Natural killer cell (primary cell): Measurements from ENCODE around the gene NGFR. TPM values are rescaled to one million over a fixed set of nuclear protein-coding genes. Genes with fewer than 3 reads are reported as not detected.
A peak's percentile ranks its signal among the peaks of the same experiment; 100 is the strongest.

Experiments used
- ATAC-seq, 3 donors: fragments of 150-1000 bp in 2 of 3; fragments of 200-7000 bp in 1 of 3; cut with Tn5 transposase; 1 replicate in 1 of 3; 2 replicates in 2 of 3; pipeline ENCODE4 v1.10.0; 2021; ENCODE audit warnings: mild to moderate bottlenecking in 2 of 3, moderate library complexity in 2 of 3
- DNase-seq, 2 donors: peaks; one replicate each; pipeline versions ENCODE4 v3.0.0 to v3.0.0-alpha.2; 2013 to 2021; ENCODE audit warnings: mixed read lengths in 1 of 2
- H3K27ac ChIP-seq: one replicate; pipeline ENCODE4 v1.5.1; 2013; ENCODE audit warnings: mild to moderate bottlenecking, low read length
- H3K27me3 ChIP-seq: one replicate; pipeline ENCODE4 v1.6.1; 2013; ENCODE audit warnings: low read length; ENCODE audit not compliant: control insufficient read depth, insufficient read depth
- H3K36me3 ChIP-seq: one replicate; pipeline ENCODE4 v1.6.1; 2013; ENCODE audit warnings: low read length; ENCODE audit not compliant: control insufficient read depth, insufficient read depth
- H3K4me1 ChIP-seq: one replicate; pipeline ENCODE4 v1.6.1; 2013; ENCODE audit warnings: low read length; ENCODE audit not compliant: control insufficient read depth, insufficient read depth
- H3K4me3 ChIP-seq: one replicate; pipeline ENCODE4 v1.5.1; 2013; ENCODE audit warnings: low read length
- H3K9me3 ChIP-seq: one replicate; pipeline ENCODE4 v1.6.1; 2013; ENCODE audit warnings: low read length; ENCODE audit not compliant: control insufficient read depth, insufficient read depth
- H3K27ac Mint-ChIP-seq, 2 donors: one replicate each; pipeline ENCODE4 v1.8.0; 2022; ENCODE audit warnings: mild to moderate bottlenecking in 2 of 2, mixed read lengths in 2 of 2, moderate library complexity in 1 of 2
- H3K27me3 Mint-ChIP-seq, 2 donors: one replicate each; pipeline ENCODE4 v1.8.0; 2022; ENCODE audit warnings: low read depth in 2 of 2, mixed read lengths in 2 of 2
- H3K36me3 Mint-ChIP-seq: one replicate; pipeline ENCODE4 v1.8.0; 2022; ENCODE audit warnings: mixed read lengths
- H3K4me1 Mint-ChIP-seq, 2 donors: one replicate each; pipeline ENCODE4 v1.8.0; 2022; ENCODE audit warnings: mixed read lengths in 2 of 2
- H3K4me3 Mint-ChIP-seq: one replicate; pipeline ENCODE4 v1.8.0; 2022; ENCODE audit warnings: mild to moderate bottlenecking, moderate library complexity, mixed read lengths
- H3K9me3 Mint-ChIP-seq, 2 donors: one replicate each; pipeline ENCODE4 v1.8.0; 2022; ENCODE audit warnings: mixed read lengths in 2 of 2
- WGBS: methylation state at CpG from one replicate; pipeline ENCODE4 v1.1.7; 2013; ENCODE audit warnings: missing lambda C conversion rate; ENCODE audit not compliant: insufficient coverage; 5-methylcytosine and 5-hydroxymethylcytosine counted together
- intact Hi-C: fragments of 100-400 bp; cut with micrococcal nuclease; formaldehyde crosslinking; loops from one replicate; pipeline ENCODE4 v1.14.2; 2022
- total RNA-seq, 4 donors: library from RNA; stranded (reverse); fragments of 120-200 nt in 1 of 4; gene quantifications; one replicate each; pipeline versions ENCODE4 v1.2.3 to v1.2.4, GENCODE V29; 2013 to 2022
- TF ChIP-seq, protein P1 (sequence below): fragments of 200-600 bp; IDR thresholded peaks from one replicate; pipeline ENCODE4 v1.8.0; 2022; ENCODE audit warnings: antibody characterized with exemption

NGFR gene
- total RNA-seq, 3 donors from 2014 or later (not counting 1 experiment from before 2014, with no cell fraction given): 0.91 to 1.8 (median 1.2) TPM

DNA sequence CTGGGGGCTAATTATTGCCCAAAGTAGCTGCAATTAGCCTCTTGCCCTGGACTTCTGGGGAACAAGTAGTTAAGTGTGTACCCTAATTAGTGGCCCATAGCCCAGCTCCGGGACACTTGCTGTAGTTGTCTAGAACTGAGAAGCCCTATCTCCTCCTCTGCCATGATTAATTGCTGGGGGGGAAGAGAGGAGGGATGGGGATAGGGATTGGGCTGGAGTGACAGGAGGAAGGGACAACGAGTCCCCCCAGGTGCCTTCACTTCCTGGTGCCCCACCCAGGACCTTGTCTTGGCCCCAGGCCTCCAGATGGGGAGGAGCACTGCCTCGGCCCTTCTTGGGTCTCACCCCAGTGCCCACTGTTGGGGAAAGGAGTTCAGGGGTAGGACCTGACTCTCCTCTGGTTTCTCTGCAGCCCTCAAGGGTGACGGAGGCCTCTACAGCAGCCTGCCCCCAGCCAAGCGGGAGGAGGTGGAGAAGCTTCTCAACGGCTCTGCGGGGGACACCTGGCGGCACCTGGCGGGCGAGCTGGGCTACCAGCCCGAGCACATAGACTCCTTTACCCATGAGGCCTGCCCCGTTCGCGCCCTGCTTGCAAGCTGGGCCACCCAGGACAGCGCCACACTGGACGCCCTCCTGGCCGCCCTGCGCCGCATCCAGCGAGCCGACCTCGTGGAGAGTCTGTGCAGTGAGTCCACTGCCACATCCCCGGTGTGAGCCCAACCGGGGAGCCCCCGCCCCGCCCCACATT, 17.4 kb downstream of the NGFR start:
- no peak overlapping the region for H3K4me3 Mint-ChIP-seq
- Histone ChIP-seq H3K27ac (no peak overlapping the region), H3K36me3 (no peaks in the 10 kb centered on the region), H3K27me3 (no peaks in the 10 kb centered on the region), H3K4me3 (no peak overlapping the region), H3K4me1 (peaks cover 36% of the 10 kb centered on the region), H3K9me3 (no peaks in the 10 kb centered on the region)
- H3K9me3 Mint-ChIP-seq: no peaks in the 10 kb centered on the region
- TF ChIP-seq, protein P1, sequence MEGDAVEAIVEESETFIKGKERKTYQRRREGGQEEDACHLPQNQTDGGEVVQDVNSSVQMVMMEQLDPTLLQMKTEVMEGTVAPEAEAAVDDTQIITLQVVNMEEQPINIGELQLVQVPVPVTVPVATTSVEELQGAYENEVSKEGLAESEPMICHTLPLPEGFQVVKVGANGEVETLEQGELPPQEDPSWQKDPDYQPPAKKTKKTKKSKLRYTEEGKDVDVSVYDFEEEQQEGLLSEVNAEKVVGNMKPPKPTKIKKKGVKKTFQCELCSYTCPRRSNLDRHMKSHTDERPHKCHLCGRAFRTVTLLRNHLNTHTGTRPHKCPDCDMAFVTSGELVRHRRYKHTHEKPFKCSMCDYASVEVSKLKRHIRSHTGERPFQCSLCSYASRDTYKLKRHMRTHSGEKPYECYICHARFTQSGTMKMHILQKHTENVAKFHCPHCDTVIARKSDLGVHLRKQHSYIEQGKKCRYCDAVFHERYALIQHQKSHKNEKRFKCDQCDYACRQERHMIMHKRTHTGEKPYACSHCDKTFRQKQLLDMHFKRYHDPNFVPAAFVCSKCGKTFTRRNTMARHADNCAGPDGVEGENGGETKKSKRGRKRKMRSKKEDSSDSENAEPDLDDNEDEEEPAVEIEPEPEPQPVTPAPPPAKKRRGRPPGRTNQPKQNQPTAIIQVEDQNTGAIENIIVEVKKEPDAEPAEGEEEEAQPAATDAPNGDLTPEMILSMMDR: no peak
- intact Hi-C loops: no loop called here
- no peak overlapping the region for H3K27ac Mint-ChIP-seq
- no peaks in the 10 kb centered on the region for H3K36me3 Mint-ChIP-seq
- DNase-seq (no peak), ATAC-seq (peak; percentile 10 to 18 (median 12))
- peaks cover 0 to 12% of the 10 kb centered on the region in 2 donors for H3K4me1 Mint-ChIP-seq
- 73% methylated on average over 26 of the region's 26 CpGs for WGBS
- peaks cover 0 to 9% of the 10 kb centered on the region in 2 donors for H3K27me3 Mint-ChIP-seq

- Mint-ChIP-seq H3K9me3 (no peaks in the 10 kb centered on the region), H3K27me3 (peaks cover 0 to 9% of the 10 kb centered on the region in 2 donors), H3K4me3 (no peak overlapping the region), H3K36me3 (no peaks in the 10 kb centered on the region), H3K4me1 (peaks cover 0 to 12% of the 10 kb centered on the region in 2 donors), H3K27ac (no peak overlapping the region)
- Histone ChIP-seq H3K9me3 (no peaks in the 10 kb centered on the region), H3K4me1 (peaks cover 36% of the 10 kb centered on the region), H3K27ac (no peak overlapping the region), H3K27me3 (no peaks in the 10 kb centered on the region), H3K4me3 (no peak overlapping the region), H3K36me3 (no peaks in the 10 kb centered on the region)
- DNase-seq (no peak), ATAC-seq (peak; percentile 18 to 36 (median 31))
- TF ChIP-seq, protein P1: no peak
- 31% methylated on average over 6 of the region's 6 CpGs for WGBS
- intact Hi-C loops: no loop called here
Measured at GRCh38 chr17:49513044-49513395, 17.9 kb downstream of the NGFR start.

GRCh38 chr17:49513641-49514040, 18.5 kb downstream of the NGFR start:
- no peaks in the 10 kb centered on the region for H3K9me3 ChIP-seq
- H3K27ac Mint-ChIP-seq: no peak overlapping the region
- no peaks in the 10 kb centered on the region for H3K9me3 Mint-ChIP-seq
- TF ChIP-seq, protein P1: no peak
- ATAC-seq (no peak), DNase-seq (no peak)
- H3K27ac ChIP-seq: no peak overlapping the region
- H3K36me3 Mint-ChIP-seq: no peaks in the 10 kb centered on the region
- no peak overlapping the region for H3K4me3 ChIP-seq
- intact Hi-C loops: no loop called here
- no peaks in the 10 kb centered on the region for H3K36me3 ChIP-seq
- H3K27me3 Mint-ChIP-seq: peaks cover 0 to 6% of the 10 kb centered on the region in 2 donors
- H3K4me1 Mint-ChIP-seq: peaks cover 0 to 12% of the 10 kb centered on the region in 2 donors
- 88% methylated on average over 7 of the region's 8 CpGs for WGBS
- peaks cover 36% of the 10 kb centered on the region for H3K4me1 ChIP-seq
- H3K4me3 Mint-ChIP-seq: no peak overlapping the region
- H3K27me3 ChIP-seq: no peaks in the 10 kb centered on the region
